Activated T-helper 2 cell treated with anti-CD3 and anti-CD28 coated beads, Interferon-gamma antibody, Interleukin-2, Interleukin-4, amounts not matched to agents 10 μg/mL and 5 μg/mL and 100 μg/mL, durations not matched to agents 14 hours and 24 hours and 36 hours (primary cell): Measurements from ENCODE around the gene CDK11A. TPM values are rescaled to one million over a fixed set of nuclear protein-coding genes. Genes with fewer than 3 reads are reported as not detected.
"Not testable (repeated sequence)": the region's sequence is repeated elsewhere in the genome, so short reads cannot be mapped to it uniquely, and the experiment has no call there.

Experiments
- DNase-seq: peaks from one replicate; pipeline ENCODE4 v3.0.0; 2021; ENCODE audit warnings: low spot score
- H3K27ac Mint-ChIP-seq: one replicate; pipeline ENCODE4 v1.8.0; 2021; ENCODE audit warnings: mixed read lengths
- H3K27me3 Mint-ChIP-seq: one replicate; pipeline ENCODE4 v1.8.0; 2021; ENCODE audit warnings: low read depth, mixed read lengths
- H3K36me3 Mint-ChIP-seq: one replicate; pipeline ENCODE4 v1.8.0; 2021; ENCODE audit warnings: low read depth, mixed read lengths
- H3K4me1 Mint-ChIP-seq: one replicate; pipeline ENCODE4 v1.8.0; 2021; ENCODE audit warnings: low read depth, mixed read lengths
- H3K4me3 Mint-ChIP-seq: one replicate; pipeline ENCODE4 v1.8.0; 2021; ENCODE audit warnings: low read depth, mild to moderate bottlenecking, moderate library complexity, mixed read lengths
- H3K9me3 Mint-ChIP-seq: one replicate; pipeline ENCODE4 v1.8.0; 2021; ENCODE audit warnings: mixed read lengths
- intact Hi-C: fragments of 100-400 bp; cut with micrococcal nuclease; formaldehyde crosslinking; loops from one replicate; pipeline ENCODE4 v1.15.1; 2023
- total RNA-seq: library from RNA; stranded (reverse); gene quantifications from 2 replicates; pipeline ENCODE4 v1.2.3, GENCODE V29; 2022

The CDK11A gene
- 58.5 and 63.1 TPM in 2 replicates for total RNA-seq

DNA sequence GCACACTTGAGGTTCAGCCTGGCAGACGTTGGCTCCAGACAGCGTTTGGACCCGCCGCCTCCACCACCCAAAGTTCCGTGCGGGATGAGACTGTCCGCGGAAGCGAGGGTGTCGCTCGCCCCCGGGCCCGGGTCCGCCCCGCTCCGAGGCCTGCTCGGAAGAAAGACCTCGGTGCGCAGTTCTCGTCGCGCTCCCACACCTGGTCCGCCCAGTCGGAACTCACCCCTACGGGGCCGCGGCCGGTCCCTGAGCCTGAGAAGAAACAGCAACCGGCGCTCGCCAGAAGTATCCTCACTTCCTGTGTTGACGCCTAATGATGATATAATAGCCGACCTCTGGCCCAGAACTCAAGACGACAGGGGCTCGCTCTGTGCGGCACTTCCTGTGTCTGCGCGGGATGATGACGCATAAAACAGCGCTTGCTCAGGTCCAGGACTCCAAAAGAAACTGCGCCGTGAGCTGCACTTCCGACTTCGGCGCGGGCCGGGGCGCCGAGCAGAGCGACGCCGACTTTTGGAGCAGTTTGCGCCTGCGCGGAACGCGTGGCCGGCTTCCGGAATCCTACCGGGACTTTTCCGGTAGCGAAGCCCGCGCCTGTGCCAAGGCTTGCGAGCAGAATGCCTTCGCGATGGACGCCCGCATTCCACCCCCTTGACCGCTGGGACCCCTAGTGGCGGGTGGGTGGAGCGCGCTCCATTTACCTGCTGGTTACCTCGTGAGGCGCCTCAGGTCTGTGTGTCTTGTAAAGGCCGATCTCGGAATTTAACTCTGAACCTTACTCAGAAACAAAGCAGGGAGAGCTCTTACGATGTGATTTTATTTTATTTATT lies at the start of gene CDK11A:
Gene CDK11A (minus strand): TSS at position 323 of the 830 bp plus-strand sequence. CDS start 1,539 bp downstream, outside the sequence.
- DNase-seq, result peak; percentile 97
- H3K27ac Mint-ChIP-seq, result peak within 1 kb of the TSS; percentile 86
- peak within 1 kb of the TSS; percentile 91 for H3K4me3 Mint-ChIP-seq
- peaks cover 16% of the 10 kb centered on the region for H3K4me1 Mint-ChIP-seq
- peaks cover 34% of the 10 kb centered on the region for H3K36me3 Mint-ChIP-seq
- not testable (repeated sequence) for H3K9me3 Mint-ChIP-seq, H3K27me3 Mint-ChIP-seq
- intact Hi-C loops, result loop anchor here (2.0 kb wide), 1 partner anchor 65 kb away; the partner anchor contains the start of gene CDK11B

DNA sequence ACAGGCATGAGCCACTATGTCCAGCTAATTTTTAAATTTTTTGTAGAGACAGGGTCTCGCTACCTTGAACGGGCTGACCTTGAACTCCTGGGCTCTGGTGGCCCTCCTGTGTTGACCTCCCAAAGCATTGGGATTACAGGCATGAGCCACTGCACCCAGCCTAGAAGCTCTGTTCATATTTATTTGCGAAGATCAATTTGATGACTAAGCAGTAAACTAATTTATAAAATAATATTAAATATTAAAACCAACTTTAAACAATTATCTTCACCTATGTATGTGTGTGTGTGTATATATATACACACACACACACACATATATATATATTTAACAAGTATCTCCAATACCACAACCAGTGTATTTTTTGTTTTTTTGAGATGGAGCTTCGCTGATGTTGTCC lies 49.7 kb upstream of the CDK11A start:
- intact Hi-C loops, result no loop called here
- H3K4me1 Mint-ChIP-seq, result peaks cover 16% of the 10 kb centered on the region
- no peak overlapping the region for H3K4me3 Mint-ChIP-seq
- DNase-seq, result no peak
- peaks cover 18% of the 10 kb centered on the region for H3K9me3 Mint-ChIP-seq
- no peaks in the 10 kb centered on the region for H3K27me3 Mint-ChIP-seq
- H3K27ac Mint-ChIP-seq, result no peak overlapping the region
- H3K36me3 Mint-ChIP-seq, result peaks cover 58% of the 10 kb centered on the region

DNA sequence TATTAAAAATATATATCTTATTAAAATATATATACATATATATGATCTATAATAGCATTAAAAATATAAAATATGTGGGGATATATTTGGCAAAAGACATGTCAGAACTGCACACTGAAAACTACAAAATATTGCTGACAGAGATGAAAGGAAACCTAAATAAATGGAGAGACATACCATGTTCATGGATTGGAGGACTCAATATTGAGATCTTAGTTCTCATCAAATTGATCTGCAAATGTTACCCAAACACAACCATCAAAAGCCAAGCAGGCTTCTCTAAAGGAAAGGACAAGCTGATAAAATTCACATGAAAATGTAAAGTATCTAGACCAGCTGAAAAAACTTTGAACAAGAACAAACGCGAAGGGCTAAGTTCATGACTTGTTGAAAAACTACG lies 46.9 kb upstream of the CDK11A start:
- no peak overlapping the region for H3K27ac Mint-ChIP-seq
- DNase-seq, result no peak
- H3K36me3 Mint-ChIP-seq, result peaks cover 72% of the 10 kb centered on the region
- no peak overlapping the region for H3K4me3 Mint-ChIP-seq
- H3K9me3 Mint-ChIP-seq, result peaks cover 24% of the 10 kb centered on the region
- H3K27me3 Mint-ChIP-seq, result no peaks in the 10 kb centered on the region
- H3K4me1 Mint-ChIP-seq, result peaks cover 8% of the 10 kb centered on the region
- intact Hi-C loops, result no loop called here

DNA sequence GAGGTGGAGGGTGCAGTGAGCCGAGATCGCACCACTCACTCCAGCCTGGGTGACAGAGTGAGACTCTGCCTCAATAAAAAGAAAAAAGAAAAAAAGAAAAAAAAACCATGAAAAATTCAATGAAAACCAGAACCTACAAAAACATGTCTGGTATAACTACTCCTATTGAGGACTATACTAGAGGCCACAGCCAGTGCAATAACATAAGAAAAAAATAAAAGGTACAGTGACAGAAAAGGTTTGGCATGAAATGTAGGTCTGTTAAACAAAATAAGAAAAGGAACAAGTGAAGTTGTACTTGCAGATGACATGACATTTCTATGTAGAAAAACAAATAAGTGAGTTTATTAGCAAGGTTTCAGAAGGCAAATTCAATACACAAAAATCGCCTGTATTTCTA lies 45.9 kb upstream of the CDK11A start:
- intact Hi-C loops, result no loop called here
- DNase-seq, result no peak
- Mint-ChIP-seq H3K27ac (no peak overlapping the region), H3K4me3 (no peak overlapping the region), H3K9me3 (peaks cover 24% of the 10 kb centered on the region), H3K36me3 (peaks cover 64% of the 10 kb centered on the region), H3K27me3 (no peaks in the 10 kb centered on the region), H3K4me1 (peaks cover 2% of the 10 kb centered on the region)

DNA sequence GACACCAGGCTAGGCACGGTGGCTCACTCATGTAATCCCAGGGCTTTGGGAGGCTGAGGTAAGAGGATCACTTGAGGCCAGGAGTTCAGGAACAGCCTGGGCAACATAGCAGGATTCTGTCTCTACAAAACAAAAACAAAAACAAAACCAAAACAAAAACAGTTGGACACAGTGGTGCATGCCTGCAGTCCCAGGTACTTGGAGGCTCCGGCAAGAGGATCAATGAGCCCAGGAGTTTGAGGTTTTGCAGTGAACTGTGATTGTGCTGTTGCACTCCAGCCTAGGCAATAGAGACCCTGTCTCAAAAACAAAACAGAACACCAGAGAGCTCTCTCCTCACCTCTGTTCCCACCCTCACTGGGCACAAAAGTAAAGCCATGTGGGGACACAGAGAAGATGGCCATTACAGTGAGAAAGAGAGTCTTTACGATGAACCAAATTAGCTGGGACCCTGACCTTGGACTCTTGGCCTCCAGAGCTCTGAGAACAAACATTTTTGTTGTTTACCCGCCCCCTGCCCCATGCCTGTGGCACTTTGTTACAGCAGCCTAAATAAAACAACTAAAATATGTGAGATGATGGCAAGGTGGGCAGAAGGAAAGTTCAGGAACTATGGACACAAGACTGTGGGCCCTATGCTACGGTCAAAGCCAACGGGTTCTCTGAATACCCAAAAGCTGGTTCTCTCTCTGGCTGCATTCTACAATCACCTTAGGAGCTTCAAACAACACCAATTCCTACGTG lies 44.3 kb upstream of the CDK11A start:
- intact Hi-C loops, result no loop called here
- H3K27me3 Mint-ChIP-seq, result no peaks in the 10 kb centered on the region
- H3K4me1 Mint-ChIP-seq, result peaks cover 2% of the 10 kb centered on the region
- DNase-seq, result no peak
- H3K27ac Mint-ChIP-seq, result no peak overlapping the region
- peaks cover 64% of the 10 kb centered on the region for H3K36me3 Mint-ChIP-seq
- peaks cover 24% of the 10 kb centered on the region for H3K9me3 Mint-ChIP-seq
- H3K4me3 Mint-ChIP-seq, result no peak overlapping the region

DNA sequence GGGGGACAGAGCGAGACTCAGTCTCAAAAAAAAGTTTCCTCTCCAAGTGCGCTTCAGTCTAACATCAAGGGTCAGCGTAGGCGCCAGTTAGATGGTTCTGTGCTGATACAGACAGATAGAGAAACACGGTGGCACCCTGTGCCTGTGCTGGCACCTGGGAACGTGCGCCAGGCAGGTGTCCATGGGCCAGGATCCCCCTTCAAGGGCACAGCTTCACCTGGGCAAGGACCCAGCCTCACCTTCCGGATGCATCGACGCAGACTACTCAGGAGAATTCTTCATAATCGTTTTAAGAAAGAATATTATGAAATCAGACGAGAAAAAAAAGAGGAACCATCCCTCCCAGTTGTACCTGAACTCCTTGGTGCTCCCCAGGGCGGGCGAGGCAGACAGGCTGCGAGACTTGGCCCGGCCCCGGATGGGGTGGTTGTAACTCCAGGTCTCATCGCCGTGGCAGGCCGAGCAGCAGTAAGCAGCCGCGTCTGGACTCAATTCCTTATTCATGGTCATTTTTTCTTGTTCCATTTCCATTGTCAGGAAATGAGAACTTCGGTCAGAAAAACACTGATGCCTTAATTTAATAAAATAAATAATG lies 40.8 kb upstream of the CDK11A start:
- H3K9me3 Mint-ChIP-seq, result peaks cover 9% of the 10 kb centered on the region
- no peak overlapping the region for H3K27ac Mint-ChIP-seq
- no peaks in the 10 kb centered on the region for H3K27me3 Mint-ChIP-seq
- peaks cover 2% of the 10 kb centered on the region for H3K4me1 Mint-ChIP-seq
- intact Hi-C loops, result no loop called here
- DNase-seq, result no peak
- no peak overlapping the region for H3K4me3 Mint-ChIP-seq
- H3K36me3 Mint-ChIP-seq, result peaks cover 61% of the 10 kb centered on the region

DNA sequence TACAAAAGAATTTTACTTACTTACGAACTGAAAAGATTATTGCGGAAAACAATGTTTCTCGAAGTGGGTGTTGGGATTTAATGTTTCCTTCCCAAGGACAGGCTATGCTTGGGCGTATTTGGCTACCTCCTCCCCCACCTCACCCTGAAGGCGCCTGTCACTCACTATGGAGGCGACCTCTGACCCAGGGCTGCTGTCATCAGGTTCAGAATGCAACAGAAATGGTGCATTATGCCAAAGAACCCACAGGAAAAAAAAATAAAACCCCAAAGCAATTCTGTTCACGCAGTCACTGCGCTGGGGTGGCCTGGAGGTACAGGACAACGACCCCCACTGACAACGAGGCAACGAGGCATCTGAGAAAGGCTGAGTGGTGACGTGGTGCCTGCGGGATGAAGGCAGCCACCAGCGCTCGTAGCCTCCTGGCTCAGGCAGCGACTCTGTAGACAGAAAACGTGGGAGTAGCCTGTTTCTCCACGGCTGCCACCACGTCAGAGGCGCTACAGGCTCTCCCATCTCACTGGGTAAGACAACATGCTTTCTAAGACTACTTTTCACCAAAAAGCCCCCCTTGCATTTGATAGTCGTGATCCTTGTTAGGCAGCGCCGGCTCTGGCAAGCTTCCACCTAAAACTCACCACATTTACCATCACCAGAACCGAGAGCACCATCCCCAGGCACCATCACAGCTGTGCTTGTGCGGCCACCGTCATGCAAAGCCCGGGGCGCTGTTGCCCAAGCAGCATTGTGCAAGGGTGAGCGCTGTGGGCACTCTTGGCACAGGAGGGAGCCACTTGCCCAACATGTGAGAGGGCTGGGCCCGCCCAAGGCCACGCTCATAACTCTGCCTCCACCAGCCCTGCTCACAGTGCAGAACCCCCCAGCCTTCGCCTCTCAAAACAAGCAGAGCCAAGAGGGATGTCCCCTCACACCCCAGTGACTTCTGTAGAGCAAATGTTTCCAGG lies 39.8 kb upstream of the CDK11A start:
- Mint-ChIP-seq H3K9me3 (peaks cover 6% of the 10 kb centered on the region), H3K4me1 (peaks cover 2% of the 10 kb centered on the region), H3K4me3 (no peak overlapping the region), H3K27ac (no peak overlapping the region), H3K27me3 (no peaks in the 10 kb centered on the region), H3K36me3 (peaks cover 57% of the 10 kb centered on the region)
- intact Hi-C loops, result no loop called here
- DNase-seq, result no peak

DNA sequence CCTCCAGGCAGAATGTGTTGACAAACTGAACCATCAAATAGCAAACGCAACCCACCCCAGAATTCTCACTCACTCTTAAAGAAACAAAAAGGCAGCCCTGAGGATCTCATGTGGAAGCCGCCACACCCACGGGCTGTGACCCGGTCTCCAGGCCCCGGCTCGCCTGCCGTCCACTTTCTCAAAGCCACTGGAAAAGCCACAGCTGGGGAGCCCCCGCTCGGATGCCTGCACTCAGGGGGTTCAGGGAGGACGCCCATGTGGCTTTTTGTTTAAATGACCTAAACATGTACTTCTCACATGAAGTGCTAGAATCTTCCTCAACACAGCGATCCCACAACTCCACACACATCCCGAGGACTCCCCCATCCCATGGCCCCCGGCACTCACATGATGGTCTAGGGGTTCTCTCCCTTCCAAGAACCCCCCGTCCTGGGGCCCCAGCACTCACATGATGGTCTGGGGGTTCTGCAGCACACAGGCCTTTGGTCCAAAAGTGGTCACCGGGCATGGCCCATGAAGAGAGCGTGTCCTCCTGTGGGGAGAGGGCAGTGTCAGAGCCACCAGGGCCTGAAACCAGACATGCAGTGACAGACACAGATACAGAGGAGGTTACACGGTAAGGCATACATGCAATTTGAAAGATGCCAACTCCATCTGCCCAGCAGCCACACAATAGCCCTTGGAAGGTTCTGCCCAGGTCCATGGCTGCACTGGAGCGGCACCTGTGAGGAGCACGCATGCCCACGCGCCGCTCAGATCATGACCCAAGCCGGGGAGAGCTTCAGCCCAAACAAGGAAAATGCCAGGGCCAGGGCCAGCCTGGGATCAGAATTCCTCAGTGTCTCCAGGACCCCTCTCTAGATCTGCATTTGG lies 37.6 kb upstream of the CDK11A start:
- H3K27ac Mint-ChIP-seq, result no peak overlapping the region
- H3K4me1 Mint-ChIP-seq, result no peaks in the 10 kb centered on the region
- intact Hi-C loops, result no loop called here
- H3K36me3 Mint-ChIP-seq, result peaks cover 44% of the 10 kb centered on the region
- H3K9me3 Mint-ChIP-seq, result no peaks in the 10 kb centered on the region
- H3K27me3 Mint-ChIP-seq, result no peaks in the 10 kb centered on the region
- no peak overlapping the region for H3K4me3 Mint-ChIP-seq
- DNase-seq, result no peak

DNA sequence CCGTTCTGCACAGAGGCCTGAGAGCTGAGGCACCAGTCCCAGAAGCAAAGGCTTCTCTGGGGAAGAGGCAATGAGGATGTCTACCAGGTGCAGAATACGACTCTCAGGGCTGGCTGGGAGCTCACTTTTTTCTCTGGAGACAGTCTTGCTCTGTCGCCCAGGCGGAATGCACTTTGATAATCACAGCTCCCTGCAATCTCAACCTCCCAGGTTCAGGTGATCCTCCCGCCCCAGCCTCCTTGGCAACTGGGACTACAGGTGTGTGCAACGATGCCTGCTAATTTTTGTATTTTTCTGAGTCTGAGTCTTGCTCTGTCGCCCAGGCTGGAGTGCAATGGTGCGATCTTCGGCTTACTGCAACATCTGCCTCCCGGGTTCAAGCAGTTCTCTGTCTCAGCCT lies 36.6 kb upstream of the CDK11A start:
- no peak overlapping the region for H3K27ac Mint-ChIP-seq
- DNase-seq, result no peak
- no peaks in the 10 kb centered on the region for H3K4me1 Mint-ChIP-seq
- peaks cover 50% of the 10 kb centered on the region for H3K36me3 Mint-ChIP-seq
- H3K9me3 Mint-ChIP-seq, result no peaks in the 10 kb centered on the region
- no peaks in the 10 kb centered on the region for H3K27me3 Mint-ChIP-seq
- H3K4me3 Mint-ChIP-seq, result no peak overlapping the region
- intact Hi-C loops, result no loop called here

DNA sequence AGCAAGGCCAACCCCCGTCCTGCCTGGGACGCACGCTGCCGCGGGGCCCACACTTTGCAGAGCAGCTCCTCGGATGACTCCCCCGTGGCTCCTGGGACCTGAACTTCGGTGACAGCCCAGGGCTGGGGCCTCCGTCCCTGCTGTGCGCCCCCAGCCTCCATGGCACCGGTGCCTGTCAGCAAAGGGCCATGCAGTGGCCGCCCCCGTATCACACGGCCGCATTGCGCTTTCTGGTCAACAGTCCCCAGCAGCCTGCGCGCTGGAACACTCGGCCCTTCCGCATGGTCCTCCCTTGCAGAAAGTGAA lies 36.1 kb upstream of the CDK11A start:
- no peak for DNase-seq
- intact Hi-C loops, result no loop called here
- Mint-ChIP-seq H3K27me3 (no peaks in the 10 kb centered on the region), H3K4me3 (no peak overlapping the region), H3K27ac (no peak overlapping the region), H3K4me1 (no peaks in the 10 kb centered on the region), H3K36me3 (peaks cover 50% of the 10 kb centered on the region), H3K9me3 (no peaks in the 10 kb centered on the region)

DNA sequence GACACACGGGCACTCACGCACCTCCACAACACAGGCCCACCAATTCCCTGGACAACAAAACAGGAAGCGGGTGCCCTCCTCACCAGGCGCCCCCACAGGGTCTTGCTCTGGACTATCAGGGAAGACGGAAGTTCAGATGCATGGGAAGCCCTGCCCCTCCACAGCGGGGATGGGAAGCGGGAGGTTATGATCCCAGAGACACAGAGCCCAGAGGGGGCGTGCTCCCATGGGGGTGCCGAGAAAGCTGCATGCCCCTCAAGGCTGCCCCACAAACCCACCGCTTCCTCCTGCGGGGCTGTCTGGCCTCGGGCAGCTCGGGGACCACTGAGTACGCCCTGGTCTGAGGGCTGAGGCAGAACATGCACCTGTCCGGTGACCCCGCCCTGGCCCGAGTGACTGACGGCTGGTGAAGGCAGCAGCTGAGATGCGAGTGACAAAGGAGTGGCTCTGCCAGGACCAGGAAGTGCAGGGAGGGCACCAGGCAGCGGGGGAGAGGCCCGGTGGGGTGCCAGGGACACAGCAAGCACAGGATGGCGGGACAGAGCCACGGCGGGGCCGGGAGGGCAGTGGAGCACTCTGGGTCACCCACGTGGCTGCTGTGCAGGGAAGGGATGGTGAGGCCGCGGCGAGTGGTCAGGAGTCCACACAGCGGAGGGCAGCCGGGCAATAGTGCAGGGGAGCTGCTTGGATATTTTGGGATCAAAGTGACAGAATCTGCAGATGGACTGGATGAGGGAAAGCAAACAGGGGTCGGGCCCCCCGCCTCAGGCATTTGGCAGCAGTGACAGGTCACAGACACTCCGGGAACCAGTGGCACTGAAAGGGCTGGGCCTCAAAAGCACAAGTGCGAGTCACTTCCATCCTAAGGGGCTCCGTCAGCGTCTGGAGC lies 35.5 kb upstream of the CDK11A start:
- peaks cover 51% of the 10 kb centered on the region for H3K36me3 Mint-ChIP-seq
- no peaks in the 10 kb centered on the region for H3K9me3 Mint-ChIP-seq
- intact Hi-C loops, result no loop called here
- H3K4me1 Mint-ChIP-seq, result no peaks in the 10 kb centered on the region
- H3K27me3 Mint-ChIP-seq, result no peaks in the 10 kb centered on the region
- H3K4me3 Mint-ChIP-seq, result no peak overlapping the region
- no peak overlapping the region for H3K27ac Mint-ChIP-seq
- no peak for DNase-seq
